DND-41 (cell line): ENCODE results near the gene HDLBP.

Experiments
- ATAC-seq: fragments of 200-7000 bp; cut with Tn5 transposase; 3 replicates; pipeline ENCODE4 v1.9.1; 2021; ENCODE audit warnings: low read depth; ENCODE audit not compliant: insufficient read depth
- DNase-seq: peaks from one replicate; pipeline ENCODE4 v3.0.0-alpha.2; 2020
- H2AFZ ChIP-seq: 2 replicates; pipeline ENCODE4 v1.6.0; 2012; ENCODE audit warnings: low read depth, low read length
- H3K27ac ChIP-seq: 2 replicates; pipeline ENCODE4 v1.5.1; 2012; ENCODE audit warnings: low read length, inconsistent platforms
- H3K27me3 ChIP-seq: fragments of 200-600 bp; sonication (generic); 2 replicates; pipeline ENCODE4 v1.6.0; 2012; ENCODE audit warnings: low read length, mild to moderate bottlenecking, inconsistent platforms; ENCODE audit not compliant: insufficient read depth, poor library complexity
- H3K36me3 ChIP-seq: 2 replicates; pipeline ENCODE4 v1.5.1; 2012; ENCODE audit warnings: low read length, inconsistent platforms; ENCODE audit not compliant: insufficient read depth
- H3K4me1 ChIP-seq: 2 replicates; pipeline ENCODE4 v1.5.1; 2012; ENCODE audit warnings: mild to moderate bottlenecking, low read length; ENCODE audit not compliant: insufficient read depth
- H3K4me2 ChIP-seq: 2 replicates; pipeline ENCODE4 v1.6.0; 2012; ENCODE audit warnings: mild to moderate bottlenecking, moderate library complexity, low read length, inconsistent platforms; ENCODE audit not compliant: insufficient read depth
- H3K4me3 ChIP-seq, 2 experiments: fragments of 200-600 bp in 1 of 2; shearing (Covaris generic) in 1 of 2; 2 replicates each; pipeline ENCODE4 v1.5.1; 2012 to 2016; ENCODE audit warnings: inconsistent platforms in 2 of 2, low read length in 2 of 2, mild to moderate bottlenecking in 2 of 2, low read depth in 1 of 2, moderate library complexity in 1 of 2
- H3K79me2 ChIP-seq: 2 replicates; pipeline ENCODE4 v1.6.0; 2012; ENCODE audit warnings: low read length, inconsistent platforms; ENCODE audit not compliant: insufficient read depth
- H3K9ac ChIP-seq: 2 replicates; pipeline ENCODE4 v1.6.0; 2012; ENCODE audit warnings: low read depth, mild to moderate bottlenecking, inconsistent platforms, low read length, moderate library complexity
- H3K9me3 ChIP-seq: 2 replicates; pipeline ENCODE4 v1.5.1; 2012; ENCODE audit warnings: low read length, moderate library complexity, mild to moderate bottlenecking, inconsistent platforms; ENCODE audit not compliant: insufficient read depth, severe bottlenecking
- H4K20me1 ChIP-seq: 2 replicates; pipeline ENCODE4 v1.6.0; 2012; ENCODE audit warnings: low read length; ENCODE audit not compliant: insufficient read depth
- CTCF ChIP-seq: IDR thresholded peaks from 2 replicates; pipeline ENCODE4 v1.5.1; 2012; ENCODE audit warnings: borderline replicate concordance, low read length, moderate library complexity, mild to moderate bottlenecking; ENCODE audit not compliant: poor library complexity, severe bottlenecking; ENCODE audit errors: extremely low read depth
- EZH2 ChIP-seq: IDR thresholded peaks from 3 replicates; pipeline ENCODE4 v1.6.1; 2012; ENCODE audit warnings: borderline replicate concordance, low read depth, mild to moderate bottlenecking, moderate library complexity, low read length, inconsistent platforms; ENCODE audit not compliant: severe bottlenecking

HDLBP gene

GRCh38 chr2:241302759-241303651 lies 12.5 kb downstream of the HDLBP start:
- Histone ChIP-seq H3K4me2 (no peak overlapping the region), H3K36me3 (no peaks in the 10 kb centered on the region), H3K27ac (peak overlapping the region; percentile 27; the same call in 1 of the 2 replicates), H3K4me1 (peaks cover 20% of the 10 kb centered on the region), H3K27me3 (no peaks in the 10 kb centered on the region), H4K20me1 (peaks cover 75% of the 10 kb centered on the region), H3K9ac (no peak overlapping the region), H3K79me2 (peaks cover 98% of the 10 kb centered on the region), H3K9me3 (no peaks in the 10 kb centered on the region), H2AFZ (no peak overlapping the region), H3K4me3 (no peak overlapping the region)
- TF ChIP-seq CTCF (no peak), EZH2 (no peak)
- no peak for ATAC-seq
- DNase-seq: no peak

DNA sequence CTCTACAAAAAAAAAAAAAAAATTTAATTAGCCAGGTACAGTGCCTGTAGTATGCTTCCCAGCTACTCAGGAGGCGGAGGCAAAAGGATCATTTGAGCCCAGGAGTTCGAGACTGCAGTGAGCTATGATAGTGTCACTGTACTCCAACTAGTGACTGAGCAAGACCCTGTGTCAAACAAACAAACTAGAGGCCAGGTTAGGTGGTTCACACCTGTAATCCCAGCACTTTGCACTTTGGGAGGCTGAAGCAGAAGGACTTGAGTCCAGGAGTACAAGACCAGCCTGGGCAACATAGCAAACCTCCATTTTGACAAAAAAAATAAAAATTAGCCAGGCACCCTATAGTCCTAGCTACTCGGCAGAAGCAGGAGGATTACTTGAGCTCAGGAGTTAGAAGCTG lies 13.4 kb downstream of the HDLBP start:
- no peak overlapping the region for H3K9ac ChIP-seq
- H3K27ac ChIP-seq: no peak overlapping the region
- H3K4me2 ChIP-seq: no peak overlapping the region
- H3K27me3 ChIP-seq: no peaks in the 10 kb centered on the region
- DNase-seq (no peak), ATAC-seq (no peak)
- peaks cover 7% of the 10 kb centered on the region; the same call in 1 of the 2 replicates for H3K36me3 ChIP-seq
- no peak overlapping the region for H2AFZ ChIP-seq
- no peak overlapping the region for H3K4me3 ChIP-seq
- H3K4me1 ChIP-seq: peaks cover 20% of the 10 kb centered on the region
- H3K79me2 ChIP-seq: peaks cover 98% of the 10 kb centered on the region
- H4K20me1 ChIP-seq: peaks cover 75% of the 10 kb centered on the region
- no peaks in the 10 kb centered on the region for H3K9me3 ChIP-seq
- no peak for TF ChIP-seq EZH2
- no peak for TF ChIP-seq CTCF

DNA sequence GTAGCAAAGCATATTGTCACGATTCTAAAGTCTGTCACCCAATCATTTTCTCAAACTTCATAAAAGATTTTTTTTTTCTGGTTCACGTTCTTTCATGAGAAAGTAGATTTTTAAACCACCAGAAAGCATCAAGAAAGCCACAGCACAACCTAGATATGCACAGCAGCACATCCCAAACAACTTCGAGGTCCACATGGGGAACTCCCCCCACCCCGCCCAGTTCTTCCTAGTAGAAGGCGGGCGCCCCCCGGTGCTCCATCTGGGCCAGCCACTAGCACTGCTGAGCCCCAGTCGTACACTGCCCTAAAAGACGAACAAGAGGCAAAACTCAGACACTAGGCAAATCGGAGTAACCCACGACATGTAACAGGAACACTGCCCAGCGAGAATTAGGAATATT lies 15.5 kb downstream of the HDLBP start:
- Histone ChIP-seq H3K9me3 (no peaks in the 10 kb centered on the region), H3K27me3 (no peaks in the 10 kb centered on the region), H3K9ac (no peak overlapping the region), H3K4me1 (peaks cover 20% of the 10 kb centered on the region), H4K20me1 (peaks cover 87% of the 10 kb centered on the region), H2AFZ (no peak overlapping the region), H3K27ac (no peak overlapping the region), H3K4me2 (no peak overlapping the region), H3K79me2 (peaks cover 98% of the 10 kb centered on the region), H3K4me3 (no peak overlapping the region), H3K36me3 (peaks cover 15% of the 10 kb centered on the region; the same call in 1 of the 2 replicates)
- ATAC-seq (no peak), DNase-seq (no peak)
- no peak for TF ChIP-seq CTCF
- TF ChIP-seq EZH2: no peak
